DLD1 (cell line): ENCODE data around the gene NCAPD3.
"Not testable (repeated sequence)": the region's sequence is repeated elsewhere in the genome, so short reads cannot be mapped to it uniquely, and the experiment has no call there.

Experiments
- in situ Hi-C: cut with HindIII; loops from 2 replicates; pipeline ENCODE4 v1.10.0; 2017; ENCODE audit warnings: low sequenced_read_pairs

Gene NCAPD3, protein sequence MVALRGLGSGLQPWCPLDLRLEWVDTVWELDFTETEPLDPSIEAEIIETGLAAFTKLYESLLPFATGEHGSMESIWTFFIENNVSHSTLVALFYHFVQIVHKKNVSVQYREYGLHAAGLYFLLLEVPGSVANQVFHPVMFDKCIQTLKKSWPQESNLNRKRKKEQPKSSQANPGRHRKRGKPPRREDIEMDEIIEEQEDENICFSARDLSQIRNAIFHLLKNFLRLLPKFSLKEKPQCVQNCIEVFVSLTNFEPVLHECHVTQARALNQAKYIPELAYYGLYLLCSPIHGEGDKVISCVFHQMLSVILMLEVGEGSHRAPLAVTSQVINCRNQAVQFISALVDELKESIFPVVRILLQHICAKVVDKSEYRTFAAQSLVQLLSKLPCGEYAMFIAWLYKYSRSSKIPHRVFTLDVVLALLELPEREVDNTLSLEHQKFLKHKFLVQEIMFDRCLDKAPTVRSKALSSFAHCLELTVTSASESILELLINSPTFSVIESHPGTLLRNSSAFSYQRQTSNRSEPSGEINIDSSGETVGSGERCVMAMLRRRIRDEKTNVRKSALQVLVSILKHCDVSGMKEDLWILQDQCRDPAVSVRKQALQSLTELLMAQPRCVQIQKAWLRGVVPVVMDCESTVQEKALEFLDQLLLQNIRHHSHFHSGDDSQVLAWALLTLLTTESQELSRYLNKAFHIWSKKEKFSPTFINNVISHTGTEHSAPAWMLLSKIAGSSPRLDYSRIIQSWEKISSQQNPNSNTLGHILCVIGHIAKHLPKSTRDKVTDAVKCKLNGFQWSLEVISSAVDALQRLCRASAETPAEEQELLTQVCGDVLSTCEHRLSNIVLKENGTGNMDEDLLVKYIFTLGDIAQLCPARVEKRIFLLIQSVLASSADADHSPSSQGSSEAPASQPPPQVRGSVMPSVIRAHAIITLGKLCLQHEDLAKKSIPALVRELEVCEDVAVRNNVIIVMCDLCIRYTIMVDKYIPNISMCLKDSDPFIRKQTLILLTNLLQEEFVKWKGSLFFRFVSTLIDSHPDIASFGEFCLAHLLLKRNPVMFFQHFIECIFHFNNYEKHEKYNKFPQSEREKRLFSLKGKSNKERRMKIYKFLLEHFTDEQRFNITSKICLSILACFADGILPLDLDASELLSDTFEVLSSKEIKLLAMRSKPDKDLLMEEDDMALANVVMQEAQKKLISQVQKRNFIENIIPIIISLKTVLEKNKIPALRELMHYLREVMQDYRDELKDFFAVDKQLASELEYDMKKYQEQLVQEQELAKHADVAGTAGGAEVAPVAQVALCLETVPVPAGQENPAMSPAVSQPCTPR (N-terminal part only)

DNA sequence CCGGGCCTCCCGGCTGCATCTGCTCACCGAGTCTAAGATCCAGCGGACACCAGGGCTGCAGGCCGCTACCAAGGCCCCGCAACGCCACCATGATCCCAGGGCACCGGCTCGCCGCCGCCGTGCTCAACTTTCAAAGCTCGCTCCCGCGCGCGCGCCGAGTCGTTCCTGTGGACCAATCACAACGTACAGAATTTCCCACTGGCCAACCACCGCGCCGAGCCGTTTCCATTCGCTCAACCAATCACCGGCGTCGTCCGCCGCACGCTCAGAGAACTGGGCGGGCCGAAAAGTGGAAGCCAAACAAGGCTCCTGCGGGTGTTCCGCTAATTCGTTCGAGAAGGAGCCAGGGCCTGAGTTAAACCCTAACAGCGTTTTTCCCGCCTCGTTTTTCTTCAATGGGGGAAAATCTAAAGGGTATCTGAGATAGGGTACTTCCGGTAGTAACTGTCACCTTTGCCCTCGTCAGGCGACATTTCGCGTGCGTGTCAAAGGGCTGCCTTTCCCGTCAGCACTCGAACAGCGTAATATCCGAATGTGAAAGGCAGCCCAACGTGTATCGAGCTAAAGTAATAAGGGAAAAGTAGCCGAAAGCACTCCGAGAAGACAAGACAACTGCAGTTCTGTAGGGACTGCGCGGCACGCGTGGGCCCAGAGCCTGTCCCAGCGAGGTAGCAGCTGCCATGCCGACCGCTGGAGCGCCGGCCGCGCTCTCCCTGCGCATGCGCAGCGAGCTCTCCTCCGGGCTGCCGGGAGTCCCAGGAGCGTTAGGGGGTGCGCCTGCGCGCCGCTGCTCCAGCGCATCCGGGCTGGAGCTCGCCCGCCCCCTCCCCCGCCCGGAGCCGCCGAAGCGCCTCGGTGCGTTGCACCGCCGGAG is at the start of gene NCAPD3, which contains the start of gene VPS26B:
NCAPD3 (minus strand) TSS at position 132 of the 874 bp plus-strand sequence; CDS start at position 91, 41 bp downstream.
VPS26B (plus strand) TSS at position 836 of the 874 bp plus-strand sequence. CDS start 452 bp downstream, outside the sequence.
- in situ Hi-C loops = no loop called here

DNA sequence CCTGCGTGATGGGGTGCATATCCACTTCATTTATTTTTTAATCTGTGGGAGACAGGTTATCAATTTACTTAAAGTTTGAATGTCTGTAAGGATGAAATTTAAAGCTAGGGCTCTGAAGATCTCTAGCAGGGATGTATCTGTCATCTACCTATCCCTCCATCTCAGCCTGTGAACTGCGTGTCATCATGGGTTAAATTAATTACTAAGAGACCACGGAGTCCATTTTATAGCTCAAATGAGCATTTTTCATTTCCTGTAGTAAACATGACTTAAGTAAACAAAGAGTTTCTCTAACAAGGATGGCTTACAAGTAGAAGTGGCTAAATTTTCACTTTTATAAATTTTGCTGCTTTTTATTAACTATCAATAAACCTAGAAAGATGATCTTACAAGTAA is 49.5 kb upstream of the NCAPD3 start:
- in situ Hi-C loops = no loop called here

DNA sequence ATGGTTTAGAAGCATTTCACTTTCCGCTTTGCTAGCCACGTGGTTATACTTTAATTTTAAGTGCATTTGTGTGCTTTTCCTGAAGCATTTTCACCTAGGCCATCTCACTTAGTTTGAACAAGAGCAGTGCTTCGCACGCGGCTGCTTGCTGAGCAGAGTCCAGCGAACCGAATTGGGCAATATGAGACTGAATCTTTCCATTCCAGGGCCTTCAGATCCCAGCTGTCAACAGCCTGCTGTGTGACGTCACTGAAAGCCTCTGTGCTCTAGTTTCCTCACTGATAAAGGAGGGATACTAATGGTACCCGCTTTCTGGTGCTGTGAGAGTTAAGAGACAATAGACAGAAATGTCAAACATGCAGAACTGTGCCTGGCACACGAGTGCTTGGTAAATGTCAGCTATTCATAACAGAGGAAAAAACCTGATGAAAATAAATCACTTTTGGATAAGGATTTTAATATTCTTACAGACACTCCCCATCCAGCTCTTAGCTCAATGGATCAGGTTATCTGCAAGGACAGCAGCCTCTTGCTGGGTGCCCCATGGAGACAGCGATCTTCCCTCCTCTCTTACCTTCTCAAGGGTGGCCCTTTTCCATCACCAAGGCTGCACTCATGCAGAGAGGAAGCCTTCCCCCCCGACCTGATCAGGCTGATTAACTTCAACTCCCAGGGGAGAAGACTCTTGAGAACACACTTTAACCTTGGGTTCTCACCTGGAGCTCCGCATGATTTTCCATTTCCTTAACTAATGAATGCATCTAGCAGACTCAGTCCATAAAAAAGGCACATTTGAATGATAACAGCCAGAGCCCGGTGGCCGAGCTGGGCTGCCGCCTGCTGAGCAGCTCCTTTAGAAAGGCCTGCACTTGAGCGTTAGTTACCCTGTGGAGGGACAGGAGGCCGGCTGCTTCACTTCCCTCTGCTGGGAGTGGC is 48.9 kb upstream of the NCAPD3 start:
- in situ Hi-C loops = no loop called here

DNA sequence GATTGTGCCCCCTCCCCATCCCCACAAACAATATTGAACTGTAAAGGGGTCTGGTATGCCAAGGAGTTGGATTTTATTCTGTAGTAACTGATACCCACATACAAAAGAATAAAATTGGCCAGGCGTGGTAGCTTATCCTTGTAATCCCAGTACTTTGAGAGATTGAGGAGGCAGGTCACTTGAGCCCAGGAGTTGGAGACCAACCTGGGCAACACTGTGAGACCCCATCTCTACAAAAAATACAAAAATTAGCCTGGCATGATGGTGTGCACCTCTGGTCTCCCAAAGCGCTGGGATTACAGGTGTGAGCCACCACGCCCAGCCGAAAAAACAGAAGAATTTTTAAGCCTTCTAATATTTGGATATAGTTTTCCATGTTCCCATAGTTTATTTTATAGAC is 48.2 kb upstream of the NCAPD3 start:
- in situ Hi-C loops = no loop called here

DNA sequence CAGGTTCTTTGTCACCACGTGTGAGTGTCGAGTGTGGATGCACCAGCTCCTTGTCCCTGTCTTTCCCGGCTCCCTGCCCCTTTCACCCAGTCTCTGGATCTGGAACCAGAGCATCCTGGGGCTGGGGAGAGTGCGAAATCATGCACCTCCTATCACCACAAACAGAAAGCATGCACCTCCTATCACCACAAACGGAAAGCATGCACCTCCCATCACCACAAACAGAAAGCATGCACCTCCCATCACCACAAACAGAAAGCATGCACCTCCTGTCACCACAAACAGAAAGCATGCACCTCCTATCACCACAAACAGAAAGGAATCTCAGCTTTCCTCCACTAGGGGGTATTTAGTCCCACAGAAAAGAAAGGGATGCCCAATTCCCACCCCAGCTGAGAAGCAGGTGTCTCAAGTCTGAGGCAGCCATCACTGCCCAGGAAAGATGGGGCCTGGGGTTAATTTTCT is 46.5 kb upstream of the NCAPD3 start:
- in situ Hi-C loops = no loop called here

DNA sequence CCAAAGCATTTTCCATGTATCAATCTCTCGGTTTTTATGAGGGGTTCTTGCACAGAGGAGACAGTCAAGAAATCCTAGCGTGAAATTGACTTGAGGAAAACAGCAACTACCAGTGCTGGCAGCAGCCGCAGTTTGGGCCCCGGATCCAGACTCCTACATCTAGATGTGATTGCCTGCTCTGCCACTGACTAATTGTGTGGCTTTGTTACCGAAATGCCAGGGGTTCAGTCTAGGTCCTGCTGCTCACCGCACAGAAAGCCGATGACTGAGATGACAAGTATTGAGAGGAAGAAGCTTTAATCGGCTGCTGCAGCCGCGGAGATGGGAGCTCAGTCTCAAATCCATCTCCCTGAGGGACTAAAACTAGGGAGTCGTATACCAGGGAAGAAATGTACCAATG is 44.2 kb upstream of the NCAPD3 start:
- in situ Hi-C loops = no loop called here

DNA sequence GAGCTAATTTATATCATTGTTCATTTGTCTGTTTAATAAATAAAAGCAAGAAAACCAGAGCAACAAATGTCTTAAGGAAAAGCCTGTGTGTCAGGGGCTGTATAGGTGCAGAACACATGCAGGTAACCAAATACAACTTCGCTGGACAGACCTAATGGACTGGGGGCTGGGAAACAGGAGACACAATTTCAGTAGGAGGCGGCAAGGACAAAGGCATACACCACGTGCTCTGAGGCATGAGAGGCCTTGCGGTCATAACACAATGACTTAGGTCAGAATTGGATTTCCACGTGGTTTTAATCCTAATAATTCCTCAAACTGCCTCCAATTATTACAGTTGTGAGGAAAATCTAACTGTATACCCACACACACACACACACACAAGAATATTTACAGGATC is 43.7 kb upstream of the NCAPD3 start:
- in situ Hi-C loops = no loop called here

DNA sequence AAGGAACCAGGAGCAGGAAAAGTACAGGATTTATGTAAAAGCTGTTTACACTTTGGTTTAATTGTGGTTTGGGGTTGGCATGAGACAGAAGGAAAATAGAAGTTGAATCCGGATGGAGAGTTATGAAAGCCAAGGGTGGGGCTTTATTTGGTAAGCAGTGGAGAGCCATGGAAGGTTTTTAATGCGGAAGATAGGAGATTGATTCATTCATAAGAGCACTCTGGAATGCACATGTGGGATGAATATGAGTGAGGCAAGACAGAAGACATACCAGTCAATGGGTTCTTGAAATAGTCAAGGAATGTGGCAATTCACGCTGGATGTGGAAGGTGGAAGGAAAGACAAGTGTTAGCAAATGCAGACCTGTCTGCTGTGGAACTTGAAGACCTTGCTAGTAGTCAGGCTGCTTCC is 43.1 kb upstream of the NCAPD3 start:
- in situ Hi-C loops = no loop called here

DNA sequence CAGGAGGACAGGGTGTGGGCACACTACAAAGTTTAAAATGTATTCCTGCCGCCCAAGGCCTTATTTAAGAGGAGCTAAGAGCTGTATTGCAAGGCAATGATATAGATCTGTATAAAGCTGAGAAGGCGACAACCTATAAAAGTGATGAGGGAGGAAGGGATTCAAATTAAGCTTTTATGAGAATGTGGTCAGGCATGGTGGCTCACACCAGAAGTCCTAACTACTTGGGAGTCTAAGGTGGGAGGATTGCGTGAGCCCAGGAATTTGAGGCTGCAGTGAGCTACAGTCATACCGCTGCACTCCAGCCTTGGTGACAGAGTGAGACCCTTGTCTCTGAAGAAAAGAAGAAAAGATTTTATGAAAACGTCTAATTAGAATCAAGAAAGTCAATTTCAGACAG is 42.7 kb upstream of the NCAPD3 start:
- in situ Hi-C loops = no loop called here

DNA sequence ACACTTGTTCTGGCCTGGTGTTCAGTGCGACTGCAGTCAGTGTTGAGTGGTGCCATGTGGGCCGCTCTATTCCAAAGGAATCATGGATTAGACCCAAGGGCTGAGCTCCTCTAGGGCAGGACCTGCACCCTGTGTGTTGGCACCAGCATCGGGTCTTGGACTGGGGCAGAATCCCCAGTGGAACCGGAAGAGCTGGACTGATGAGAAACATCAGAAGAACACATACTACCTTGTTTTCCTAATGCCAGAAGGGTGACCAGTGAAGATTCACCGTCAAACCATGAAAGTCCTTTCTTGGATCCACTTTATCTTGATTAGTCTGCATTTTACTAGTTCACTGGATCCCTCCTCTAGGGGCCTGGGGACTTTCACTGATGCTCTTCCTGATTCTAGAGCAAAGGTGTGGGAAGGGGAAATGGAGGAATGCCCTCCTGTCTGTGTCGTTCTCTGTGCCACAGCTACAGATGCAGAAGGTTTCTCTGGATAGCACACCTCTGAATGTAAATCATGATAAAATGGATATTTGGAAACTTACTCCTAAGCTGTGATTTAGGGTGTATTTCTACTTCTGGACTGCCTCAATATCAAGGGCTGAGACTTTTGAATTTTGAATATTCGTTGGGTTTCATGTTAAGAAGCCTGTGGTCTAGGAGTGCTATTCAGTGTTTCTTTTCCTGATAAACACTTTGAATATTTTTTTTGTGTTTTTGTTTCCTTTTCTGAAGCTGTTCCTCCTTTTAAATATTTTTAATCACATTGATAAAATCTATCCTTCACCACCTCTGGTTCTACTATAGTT is 41.4 kb upstream of the NCAPD3 start:
- in situ Hi-C loops = no loop called here

DNA sequence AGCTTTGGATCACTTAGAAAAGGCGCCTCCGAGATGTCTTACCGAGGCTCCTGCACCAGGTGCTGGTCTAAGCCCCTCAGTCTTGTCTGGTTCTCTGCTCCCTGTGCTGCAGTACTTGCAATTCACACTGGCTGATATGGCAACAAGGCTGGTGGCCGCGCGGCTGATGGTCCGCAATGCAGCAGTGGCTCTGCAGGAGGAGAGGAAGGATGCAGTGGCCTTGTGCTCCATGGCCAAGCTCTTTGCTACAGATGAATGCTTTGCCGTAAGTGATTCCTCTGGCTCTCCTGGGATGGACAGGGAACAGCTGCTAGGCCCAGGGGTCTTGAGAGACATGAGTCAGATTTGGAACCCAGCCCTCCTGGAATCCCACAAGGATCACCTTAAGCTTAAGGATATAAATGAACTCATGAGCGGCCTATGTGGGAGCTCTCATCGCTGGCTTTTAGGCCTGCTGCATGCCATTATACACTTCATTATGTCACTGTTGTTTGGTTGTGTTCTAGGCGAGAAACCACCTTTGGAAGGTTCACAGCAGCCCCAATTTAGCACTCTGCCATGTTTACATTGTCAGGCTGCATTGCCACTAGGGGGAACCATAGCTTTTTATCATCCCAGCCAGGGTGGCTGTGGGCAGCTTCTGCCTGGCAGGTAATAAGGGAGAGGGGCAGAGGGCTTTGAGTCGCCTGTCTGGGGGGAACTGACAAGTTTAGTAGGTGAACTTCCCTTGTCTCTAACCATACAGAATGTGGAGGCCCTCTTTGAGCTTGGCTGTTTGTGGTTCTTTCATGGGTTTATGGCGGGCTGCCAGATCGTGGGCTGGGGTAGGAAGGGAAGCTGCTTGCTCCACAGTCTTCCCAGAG is 38.1 kb upstream of the NCAPD3 start:
- in situ Hi-C loops = no loop called here

DNA sequence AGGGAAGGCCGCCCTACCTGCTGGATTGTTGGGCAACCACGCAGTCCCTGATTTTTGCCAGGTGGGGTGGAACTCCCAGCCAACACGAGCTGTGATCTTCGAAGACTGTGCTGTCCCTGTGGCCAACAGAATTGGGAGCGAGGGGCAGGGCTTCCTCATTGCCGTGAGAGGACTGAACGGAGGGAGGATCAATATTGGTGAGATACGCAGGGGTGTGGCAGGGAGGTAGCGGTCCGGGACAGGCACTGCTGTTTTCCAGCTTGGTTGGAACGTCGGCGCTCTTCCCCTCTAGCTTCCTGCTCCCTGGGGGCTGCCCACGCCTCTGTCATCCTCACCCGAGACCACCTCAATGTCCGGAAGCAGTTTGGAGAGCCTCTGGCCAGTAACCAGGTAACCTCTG is 37.2 kb upstream of the NCAPD3 start:
- in situ Hi-C loops = no loop called here

DNA sequence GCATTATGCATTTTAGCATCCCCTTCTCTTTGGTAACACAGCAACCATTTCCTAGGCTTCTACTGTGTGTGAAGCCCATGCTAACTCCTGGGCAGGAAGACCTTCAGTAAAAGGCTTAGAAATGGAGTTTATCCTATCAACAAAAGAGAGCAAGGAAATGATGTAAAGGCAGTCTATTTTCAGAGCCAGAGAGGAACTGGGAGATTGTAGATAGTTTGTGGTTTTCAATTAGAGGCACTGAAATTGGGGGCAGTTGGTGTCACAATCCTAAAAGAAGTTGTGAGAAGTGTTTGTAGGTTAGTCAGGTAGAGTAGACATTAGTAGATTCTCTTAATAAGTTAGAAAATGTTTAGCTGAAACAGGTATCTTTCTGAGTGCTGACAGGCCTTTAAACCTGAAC is 36.7 kb upstream of the NCAPD3 start:
- in situ Hi-C loops = no loop called here

DNA sequence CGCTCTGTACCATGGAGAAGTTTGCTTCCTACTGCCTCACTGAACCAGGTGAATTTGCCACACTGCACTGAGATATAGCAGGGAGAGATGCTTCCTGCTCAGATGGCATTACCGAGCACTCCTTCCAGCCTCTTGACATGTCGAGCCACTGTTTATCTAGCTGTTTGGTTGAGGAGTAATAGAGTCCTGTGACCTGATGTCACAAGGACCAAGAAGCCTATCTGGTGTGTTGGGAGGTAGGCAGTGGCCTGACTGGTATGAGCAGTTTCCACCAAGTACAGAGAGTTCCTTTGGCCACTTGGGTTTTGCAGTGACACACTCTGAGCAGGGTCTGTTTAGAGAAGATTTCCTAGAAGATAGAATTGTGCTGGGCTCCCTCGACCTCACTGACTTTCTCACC is 34.8 kb upstream of the NCAPD3 start:
- in situ Hi-C loops = no loop called here

DNA sequence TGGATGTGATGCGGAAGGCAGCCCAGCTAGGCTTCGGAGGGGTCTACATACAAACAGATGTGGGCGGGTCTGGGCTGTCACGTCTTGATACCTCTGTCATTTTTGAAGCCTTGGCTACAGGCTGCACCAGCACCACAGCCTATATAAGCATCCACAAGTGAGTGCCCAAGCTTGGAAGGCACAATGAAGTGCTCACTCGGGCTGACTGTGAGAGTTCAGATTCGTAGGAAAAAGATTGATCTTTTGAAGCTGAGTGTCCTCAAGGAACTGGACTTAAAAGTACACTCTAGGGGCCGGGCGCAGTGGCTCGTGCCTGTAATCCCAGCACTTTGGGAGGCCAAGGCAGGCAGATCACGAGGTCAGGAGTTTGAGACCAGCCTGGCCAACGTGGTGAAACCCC is 33.3 kb upstream of the NCAPD3 start:
- in situ Hi-C loops = no loop called here

DNA sequence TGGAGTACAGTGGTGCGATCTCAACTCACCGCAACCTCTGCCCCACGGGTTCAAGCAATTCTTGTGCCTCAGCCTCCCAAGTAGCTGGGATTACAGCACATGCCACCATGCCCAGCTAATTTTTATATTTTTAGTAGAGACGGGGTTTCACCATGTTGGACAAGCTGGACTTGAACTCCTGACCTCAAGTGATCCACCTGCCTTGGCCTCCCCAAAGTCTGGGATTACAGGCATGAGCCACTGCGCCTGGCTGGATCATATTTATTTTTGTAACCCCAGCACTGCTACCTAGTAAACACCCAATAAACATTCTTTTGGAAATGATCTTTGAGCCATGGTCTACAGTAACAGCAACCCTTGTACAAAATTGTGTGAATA is 31.4 kb upstream of the NCAPD3 start:
- in situ Hi-C loops = not testable (repeated sequence)
